ENCODE results near the gene FSTL4.
"Not testable (repeated sequence)": the region's sequence is repeated elsewhere in the genome, so short reads cannot be mapped to it uniquely, and the experiment has no call there.

Gene FSTL4

DNA sequence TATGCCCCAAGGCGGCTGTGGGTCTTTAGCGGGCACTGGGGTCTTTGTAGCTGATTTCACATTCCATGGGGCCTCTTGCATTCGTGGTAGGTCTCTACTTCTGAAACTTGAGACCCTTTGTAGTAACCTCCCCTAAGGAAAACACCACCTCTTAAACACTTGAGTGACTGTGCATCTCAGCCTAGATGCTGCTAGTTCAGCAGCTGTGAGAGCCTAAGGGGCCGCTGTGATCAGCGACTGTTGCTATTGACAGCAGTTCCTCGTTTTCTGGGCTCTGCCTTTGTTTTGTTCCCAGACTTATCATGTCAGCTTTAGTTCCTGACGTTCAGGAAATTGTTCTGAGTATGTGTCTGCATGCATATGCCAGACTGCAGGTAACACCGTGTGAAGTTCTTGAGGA, 389.4 kb downstream of the FSTL4 start:
- no peak for DNase-seq (ENCODE audit: low spot score)

GRCh38 chr5:133222521-133222920, 389.8 kb downstream of the FSTL4 start:
- DNase-seq (ENCODE audit: low spot score): no peak

GRCh38 chr5:133222040-133222439, 390.3 kb downstream of the FSTL4 start:
- DNase-seq (ENCODE audit: low spot score): no peak

- no peak for DNase-seq (ENCODE audit: low spot score)
These were observed 391.3 kb downstream of the FSTL4 start for GRCh38 chr5:133220851-133221674.

- no peak for DNase-seq (ENCODE audit: low spot score)
These were observed 393.0 kb downstream of the FSTL4 start for GRCh38 chr5:133219296-133219695.

DNA sequence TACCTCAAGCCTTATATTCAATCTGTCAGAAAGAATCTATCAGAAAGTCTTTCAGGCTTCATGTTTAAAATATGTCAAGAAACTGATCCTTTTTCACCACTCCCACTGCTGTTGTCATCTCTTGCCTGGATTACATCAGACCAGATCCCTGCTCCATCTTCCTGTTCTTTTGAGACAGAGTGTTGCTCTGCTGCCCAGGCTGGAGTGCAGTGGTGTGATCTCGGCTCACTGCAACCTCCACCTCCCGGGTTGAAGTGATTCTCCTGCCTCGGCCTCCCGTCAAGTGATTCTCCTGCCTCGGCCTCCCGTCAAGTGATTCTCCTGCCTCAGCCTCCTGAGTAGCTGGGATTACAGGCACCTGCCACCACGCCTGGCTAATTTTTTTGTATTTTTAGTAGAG, 396.2 kb downstream of the FSTL4 start:
- DNase-seq (ENCODE audit: low spot score): not testable (repeated sequence)

- no peak for DNase-seq (ENCODE audit: low spot score)
These were observed 398.1 kb downstream of the FSTL4 start for GRCh38 chr5:133214153-133214820.

DNA sequence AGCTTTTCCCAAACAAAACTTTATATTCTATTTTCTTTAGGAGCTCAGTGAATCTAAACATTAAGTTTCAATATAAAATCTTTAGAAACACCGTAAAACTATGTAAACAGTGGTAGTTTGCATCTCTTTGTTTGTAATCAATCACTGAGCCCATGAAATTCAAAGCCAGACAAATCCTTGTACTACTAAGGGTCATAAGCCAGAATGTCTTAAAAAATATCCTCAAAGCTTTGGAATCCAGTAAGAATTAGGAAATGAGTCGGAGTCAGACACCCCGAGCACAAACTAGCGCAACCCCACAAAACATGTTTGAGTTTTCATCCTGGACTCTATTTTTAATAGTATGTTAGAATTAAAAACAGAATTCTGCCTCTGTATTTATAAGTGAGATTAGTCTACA, 406.7 kb downstream of the FSTL4 start:
- DNase-seq (ENCODE audit: low spot score): no peak

DNA sequence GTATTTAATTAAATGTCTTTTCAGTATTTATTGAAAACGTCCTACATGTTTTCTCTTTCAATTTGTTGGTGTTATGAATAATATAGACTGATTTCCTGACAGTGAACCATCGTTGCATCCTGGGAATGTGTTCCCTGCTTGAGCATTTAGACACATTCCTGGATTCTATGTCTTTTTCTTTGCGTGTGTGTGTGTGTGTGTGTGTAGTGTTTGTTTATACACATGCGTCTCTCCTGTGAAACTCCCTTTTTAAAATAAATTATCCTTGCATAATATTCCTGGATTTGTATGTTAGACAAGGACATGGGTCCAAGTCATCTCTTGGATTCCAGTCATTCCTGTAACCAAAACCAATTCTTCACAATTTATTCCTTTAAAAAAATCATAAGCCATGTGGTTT, 407.1 kb downstream of the FSTL4 start:
- no peak for DNase-seq (ENCODE audit: low spot score)

DNA sequence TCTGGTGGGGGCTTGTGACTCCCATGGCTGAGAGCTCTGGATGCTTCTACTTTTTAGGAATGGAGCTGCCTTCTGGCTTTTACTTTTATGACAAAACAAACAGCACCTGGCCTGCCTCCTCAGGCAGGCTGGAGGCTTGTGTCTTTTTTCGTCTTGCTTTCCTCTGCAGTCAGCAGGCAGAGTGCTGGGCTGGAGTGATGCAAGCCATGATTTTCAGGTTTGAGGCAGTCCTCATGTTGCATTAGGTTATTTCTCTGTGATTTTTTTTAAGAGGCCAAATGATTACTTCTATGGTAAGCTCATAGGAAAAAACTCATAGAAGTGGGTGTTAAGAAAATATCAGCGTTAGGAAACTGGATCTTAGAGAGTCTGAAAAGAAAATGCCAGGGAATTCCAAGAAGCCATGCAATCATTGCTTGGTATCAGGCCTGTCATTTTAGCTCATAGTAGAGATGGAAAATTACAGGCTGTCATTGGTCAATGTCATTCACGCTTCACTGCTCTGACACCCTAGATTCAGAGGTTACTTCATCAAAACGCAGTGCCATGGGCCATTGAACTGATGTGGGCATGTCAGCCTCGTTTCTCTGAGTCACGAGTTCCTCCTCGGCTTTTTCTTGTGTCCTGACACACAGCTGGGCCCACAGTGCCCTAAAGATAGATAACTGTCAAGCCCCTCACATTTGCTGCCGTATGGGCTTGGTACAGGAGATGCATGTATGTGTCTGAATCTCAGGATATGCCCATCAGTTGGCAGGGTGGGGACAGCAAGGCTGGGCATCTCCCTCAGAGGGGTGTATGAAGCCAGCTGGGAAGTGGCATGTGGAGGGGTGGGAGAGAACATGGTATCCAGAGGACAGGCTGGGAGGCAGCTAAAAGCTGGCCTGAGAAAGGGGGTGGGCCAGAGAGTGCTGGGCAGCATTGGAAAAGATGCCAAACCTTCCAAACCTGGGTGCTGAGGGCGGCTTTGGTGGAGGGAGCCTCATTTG, 408.7 kb downstream of the FSTL4 start:
- no peak for DNase-seq (ENCODE audit: low spot score)

DNA sequence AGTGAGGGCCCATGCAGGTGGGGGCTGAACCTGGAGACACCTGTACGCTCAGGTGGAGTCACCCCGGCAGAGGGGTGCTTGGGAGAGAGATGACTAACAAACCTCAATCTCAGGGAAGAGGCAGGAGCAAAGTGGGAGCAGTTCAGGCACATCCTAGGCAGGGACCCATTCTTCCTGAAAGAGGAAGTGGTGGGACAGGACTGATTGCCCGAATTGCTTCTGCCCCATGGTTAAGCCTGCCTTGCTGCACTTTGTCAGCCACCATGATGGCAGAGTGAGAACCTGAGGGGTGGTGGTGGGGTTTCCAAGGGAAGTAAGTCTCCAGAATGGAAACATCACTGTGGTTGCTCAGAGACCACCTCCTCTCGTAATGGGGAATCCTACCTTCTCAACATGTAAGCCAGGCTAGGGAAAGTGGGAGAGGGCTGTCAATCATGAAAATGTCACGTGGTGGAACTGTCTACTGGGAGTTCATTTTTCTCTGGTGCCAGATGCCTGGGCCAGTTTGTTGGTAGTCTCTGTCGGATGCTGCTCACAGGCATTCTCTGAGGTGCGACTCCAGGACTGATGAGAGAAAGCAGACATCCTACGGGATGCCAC, 410.2 kb downstream of the FSTL4 start:
- DNase-seq (ENCODE audit: low spot score): no peak

GRCh38 chr5:133201310-133201709, 411.0 kb downstream of the FSTL4 start:
- DNase-seq (ENCODE audit: low spot score): no peak

DNA sequence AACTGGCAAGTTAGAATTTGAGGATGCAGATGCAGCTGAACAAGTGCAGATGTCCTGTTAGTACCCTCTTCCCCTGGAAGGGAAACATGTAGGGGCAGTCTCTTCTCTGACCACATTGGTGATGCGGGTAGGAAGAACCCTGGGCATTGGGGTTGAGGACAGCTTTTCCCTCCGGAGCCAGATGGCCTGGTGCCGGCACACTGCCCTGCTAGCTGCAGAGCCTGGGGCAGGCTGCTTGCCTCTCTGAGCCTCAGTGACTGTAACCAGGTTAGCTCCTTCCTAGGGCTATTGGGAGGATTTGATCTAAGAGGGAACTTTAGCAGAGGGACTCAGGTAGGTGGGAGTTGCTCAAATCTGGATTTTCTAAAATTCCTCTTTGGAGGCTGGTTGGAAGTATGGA, 412.1 kb downstream of the FSTL4 start:
- no peak for DNase-seq (ENCODE audit: low spot score)

GRCh38 chr5:133199417-133200178, 412.7 kb downstream of the FSTL4 start:
- no peak for DNase-seq (ENCODE audit: low spot score)

DNA sequence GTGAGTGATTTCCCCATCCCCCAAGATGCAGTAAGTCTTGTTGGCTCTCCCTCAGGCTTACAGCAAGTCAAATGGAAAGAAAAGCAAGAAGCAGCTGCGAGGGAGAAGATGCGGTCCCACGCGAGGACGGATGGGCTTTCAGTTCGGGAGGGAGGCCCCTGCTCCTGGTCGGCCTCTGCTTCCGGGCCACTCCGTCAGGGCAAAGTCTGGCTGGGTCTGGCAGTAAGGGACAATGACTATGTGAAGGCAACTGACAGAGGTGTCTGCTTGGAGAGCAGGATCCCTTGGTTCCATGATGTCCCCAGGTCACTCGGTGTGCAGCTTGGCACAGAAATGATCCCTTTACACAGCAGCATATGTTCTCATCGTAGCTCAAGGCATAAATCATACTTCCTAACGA, 413.8 kb downstream of the FSTL4 start:
- no peak for DNase-seq (ENCODE audit: low spot score)

GRCh38 chr5:133196441-133197085, 415.8 kb downstream of the FSTL4 start:
- DNase-seq (ENCODE audit: low spot score): no peak

DNA sequence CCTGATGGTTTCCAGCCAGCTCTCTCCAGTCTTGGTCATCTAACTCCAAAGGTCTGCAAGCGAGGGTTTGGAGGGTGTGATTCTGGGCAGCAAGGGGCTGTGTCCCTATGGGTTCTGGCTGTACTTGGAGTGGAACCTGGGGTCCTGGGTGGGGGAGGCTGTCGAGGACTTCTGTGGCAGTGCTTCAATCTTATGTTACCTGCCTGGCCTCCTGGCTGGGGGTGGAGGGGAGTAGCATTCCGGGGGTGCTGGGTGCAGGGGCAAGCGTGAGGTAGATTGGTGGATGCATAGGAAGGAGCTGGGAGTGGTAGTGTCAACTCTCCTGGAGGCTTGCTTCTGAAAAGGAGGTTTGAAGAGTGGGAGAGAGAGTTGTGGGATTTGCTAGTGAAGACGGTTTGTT, 417.1 kb downstream of the FSTL4 start:
- DNase-seq (ENCODE audit: low spot score): no peak

GRCh38 chr5:133193794-133194193, 418.5 kb downstream of the FSTL4 start:
- DNase-seq (ENCODE audit: low spot score): no peak

DNA sequence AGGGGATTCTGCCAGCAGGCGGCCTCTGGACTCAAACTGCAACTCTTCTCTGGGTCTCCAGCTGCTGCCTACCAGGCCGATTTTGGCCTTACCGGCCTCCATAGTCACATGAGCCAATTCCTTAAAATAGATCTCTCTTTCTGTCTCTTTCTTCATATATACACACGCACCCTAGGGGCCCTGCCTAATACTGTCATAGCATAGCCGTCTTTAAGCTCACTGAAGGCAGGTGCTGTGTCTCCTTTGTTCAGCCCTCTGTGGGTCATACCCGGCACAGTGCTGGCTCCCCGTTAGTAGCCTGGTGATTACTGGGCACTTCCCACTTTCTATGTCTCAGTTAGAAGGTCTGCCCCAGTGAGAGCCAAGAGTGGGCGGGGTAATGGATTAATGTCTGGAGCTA, 419.6 kb downstream of the FSTL4 start:
- DNase-seq (ENCODE audit: low spot score): no peak

DNA sequence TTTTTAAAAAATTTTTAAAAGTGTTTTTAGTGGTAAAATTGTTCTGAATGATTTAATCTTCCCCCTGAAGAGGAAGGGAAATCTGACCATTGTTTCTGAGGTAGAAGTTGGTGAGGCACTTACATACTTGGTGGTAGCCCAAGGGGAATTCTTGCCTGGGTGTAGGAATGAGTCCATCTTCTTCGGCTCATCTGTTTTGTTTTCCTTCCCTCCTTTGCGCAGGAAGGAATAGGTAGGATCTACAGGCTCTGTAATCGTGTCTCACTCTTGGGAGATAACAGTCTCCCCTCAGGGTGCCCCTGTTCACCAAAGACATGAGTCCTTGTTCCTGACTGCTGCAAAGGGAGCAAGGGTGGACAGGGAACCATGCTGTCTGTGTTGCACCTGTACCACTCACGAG, 422.5 kb downstream of the FSTL4 start:
- no peak for DNase-seq (ENCODE audit: low spot score)

- no peak for DNase-seq (ENCODE audit: low spot score)
These were observed 432.9 kb downstream of the FSTL4 start for GRCh38 chr5:133179405-133179804.
